IPS-15b (cell line): ENCODE data around the gene RGS5.

Source experiments
- H3K27me3 ChIP-seq: one replicate; pipeline ENCODE4 v1.6.1; 2013; ENCODE audit warnings: low read length; ENCODE audit not compliant: control insufficient read depth, insufficient read depth
- H3K36me3 ChIP-seq: one replicate; pipeline ENCODE4 v1.6.1; 2013; ENCODE audit warnings: low read length; ENCODE audit not compliant: control insufficient read depth, insufficient read depth
- H3K4me1 ChIP-seq: one replicate; pipeline ENCODE4 v1.6.1; 2013; ENCODE audit warnings: mild to moderate bottlenecking, low read length; ENCODE audit not compliant: control insufficient read depth, insufficient read depth
- H3K4me3 ChIP-seq: one replicate; pipeline ENCODE4 v1.5.1; 2013; ENCODE audit warnings: low read depth, low read length
- H3K9ac ChIP-seq: one replicate; pipeline ENCODE4 v1.6.1; 2013; ENCODE audit warnings: low read depth, mild to moderate bottlenecking, low read length
- H3K9me3 ChIP-seq: one replicate; pipeline ENCODE4 v1.6.1; 2013; ENCODE audit warnings: mild to moderate bottlenecking, low read length; ENCODE audit not compliant: control insufficient read depth, insufficient read depth

The RGS5 gene

DNA sequence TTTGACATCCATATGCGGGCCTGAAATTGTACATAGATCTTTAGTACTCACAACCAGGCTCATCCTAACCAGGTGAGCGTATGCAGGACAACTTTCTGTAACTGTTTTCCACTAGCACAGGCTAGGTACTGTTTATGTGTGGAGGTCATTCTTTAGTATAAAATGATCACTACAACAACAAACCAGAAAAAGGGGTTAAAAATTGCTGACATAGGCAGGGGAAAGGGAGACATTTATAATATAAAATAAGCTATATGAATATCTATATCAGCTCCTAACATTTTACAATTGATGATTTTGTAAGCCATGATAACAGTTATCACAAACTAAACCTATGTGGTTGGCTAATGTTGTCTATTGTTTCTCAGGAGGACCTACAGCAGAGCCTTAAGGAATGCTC is 37.6 kb downstream of the RGS5 start:
- H3K27me3 ChIP-seq: no peaks in the 10 kb centered on the region
- no peak overlapping the region for H3K4me3 ChIP-seq
- peaks cover 3% of the 10 kb centered on the region for H3K4me1 ChIP-seq

DNA sequence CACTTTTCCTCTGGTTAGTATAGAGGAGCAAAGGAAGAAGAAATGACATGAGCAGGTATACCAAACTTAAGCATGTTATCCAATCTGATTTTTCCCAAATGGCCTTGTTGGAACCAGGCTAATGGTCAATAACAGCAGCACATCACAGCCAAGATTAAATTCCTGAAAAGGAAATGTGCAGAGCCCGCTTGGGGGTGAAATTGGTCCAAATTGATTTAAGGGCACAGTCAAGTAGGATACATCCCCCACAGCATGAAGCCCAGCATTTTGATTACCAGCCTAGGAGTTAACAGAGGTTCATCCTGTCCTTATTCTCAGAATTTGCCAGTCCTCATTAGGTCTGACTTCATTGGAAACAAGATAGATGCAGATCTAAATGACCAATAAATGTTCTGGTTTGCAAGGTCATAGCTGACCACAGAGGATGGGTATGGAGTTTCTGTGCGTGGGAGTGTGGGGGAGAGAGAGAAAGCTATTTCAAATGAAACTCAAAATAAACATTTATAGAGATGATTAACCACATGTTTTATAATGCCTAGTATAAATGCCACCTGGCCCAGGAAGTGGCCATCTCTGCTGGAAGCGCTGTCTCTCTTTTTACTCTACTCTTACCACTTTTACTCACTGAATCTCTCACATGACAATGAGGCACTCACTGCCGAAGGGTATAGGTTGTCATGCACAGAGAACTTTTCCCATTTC is 38.7 kb downstream of the RGS5 start:
- Histone ChIP-seq H3K9ac (no peak overlapping the region), H3K36me3 (no peaks in the 10 kb centered on the region), H3K27me3 (no peaks in the 10 kb centered on the region), H3K9me3 (no peaks in the 10 kb centered on the region), H3K4me3 (no peak overlapping the region), H3K4me1 (peaks cover 3% of the 10 kb centered on the region)

More for the DNA sequence above, 37.6 kb downstream of the RGS5 start:
- H3K9ac ChIP-seq: no peak overlapping the region
- H3K9me3 ChIP-seq: no peaks in the 10 kb centered on the region
- no peaks in the 10 kb centered on the region for H3K36me3 ChIP-seq

DNA sequence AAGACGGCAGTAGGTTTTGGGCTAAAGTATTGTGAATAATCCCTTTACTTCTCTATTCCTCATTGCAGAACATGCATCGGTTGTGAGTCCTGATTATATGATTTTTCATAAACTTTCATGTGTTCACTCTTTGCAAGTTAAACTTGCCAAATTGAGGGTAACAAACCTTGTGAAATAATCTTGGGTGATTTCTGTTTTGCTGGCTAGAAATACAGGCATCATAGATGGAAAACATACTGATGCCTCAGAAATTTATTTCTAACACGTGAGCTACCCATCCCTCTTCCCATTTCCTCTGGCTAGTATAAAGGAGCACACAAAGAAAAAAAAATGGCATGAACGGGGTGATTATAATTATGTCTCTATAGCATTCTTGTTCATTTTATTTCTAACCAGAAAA is 39.6 kb downstream of the RGS5 start:
- Histone ChIP-seq H3K9ac (no peak overlapping the region), H3K27me3 (no peaks in the 10 kb centered on the region), H3K4me1 (peaks cover 3% of the 10 kb centered on the region)

DNA sequence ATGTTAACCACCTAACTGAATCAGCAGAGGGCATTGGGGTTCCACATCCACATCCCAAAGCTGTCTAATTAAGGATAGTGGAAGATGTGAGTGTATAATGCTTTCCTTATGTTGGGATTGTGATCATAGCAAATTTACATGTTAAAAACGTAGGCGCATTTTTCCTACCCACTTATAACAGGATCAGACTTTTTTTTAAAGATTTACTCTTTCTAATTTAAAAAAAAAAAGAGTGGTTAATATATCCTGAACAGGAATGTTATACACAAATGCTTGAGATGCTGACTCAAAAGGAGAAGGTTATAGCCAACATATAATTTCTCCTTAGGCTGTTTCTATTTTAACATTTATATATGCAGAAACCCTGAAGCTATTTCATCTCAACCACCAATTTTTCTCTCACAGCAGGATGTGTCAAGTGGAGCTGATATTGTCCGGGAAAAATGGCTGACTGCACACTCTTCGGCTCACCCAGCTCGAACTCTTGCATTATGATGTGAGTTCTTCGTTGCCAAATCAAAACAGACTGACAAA is 40.3 kb downstream of the RGS5 start:
- Histone ChIP-seq H3K4me3 (no peak overlapping the region), H3K27me3 (no peaks in the 10 kb centered on the region), H3K36me3 (no peaks in the 10 kb centered on the region), H3K4me1 (peaks cover 3% of the 10 kb centered on the region), H3K9me3 (no peaks in the 10 kb centered on the region), H3K9ac (no peak overlapping the region)

More for the DNA sequence above, 39.6 kb downstream of the RGS5 start:
- no peaks in the 10 kb centered on the region for H3K36me3 ChIP-seq
- no peaks in the 10 kb centered on the region for H3K9me3 ChIP-seq
- no peak overlapping the region for H3K4me3 ChIP-seq

DNA sequence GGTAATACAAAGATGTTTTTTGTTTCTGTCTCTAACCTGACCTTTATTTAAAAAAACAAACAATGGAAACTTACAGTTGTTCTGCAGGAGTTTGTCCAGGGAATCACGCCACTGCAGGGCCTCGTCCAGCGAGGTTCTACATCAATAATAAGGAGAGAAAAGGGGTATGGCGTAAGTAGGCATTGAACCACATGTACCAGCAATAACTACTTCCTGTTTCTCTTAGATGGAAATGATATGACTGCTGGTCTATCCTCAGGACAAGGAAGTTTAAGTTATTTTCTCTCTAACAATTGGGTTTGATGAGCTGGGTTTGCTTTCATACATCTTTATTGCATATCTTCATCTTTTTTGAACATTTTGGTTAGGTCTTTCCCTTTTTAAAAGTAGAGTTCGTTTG is 40.9 kb downstream of the RGS5 start:
- peaks cover 3% of the 10 kb centered on the region for H3K4me1 ChIP-seq
- no peak overlapping the region for H3K9ac ChIP-seq
- H3K27me3 ChIP-seq: no peaks in the 10 kb centered on the region
- no peaks in the 10 kb centered on the region for H3K9me3 ChIP-seq
- H3K4me3 ChIP-seq: no peak overlapping the region
- no peaks in the 10 kb centered on the region for H3K36me3 ChIP-seq

DNA sequence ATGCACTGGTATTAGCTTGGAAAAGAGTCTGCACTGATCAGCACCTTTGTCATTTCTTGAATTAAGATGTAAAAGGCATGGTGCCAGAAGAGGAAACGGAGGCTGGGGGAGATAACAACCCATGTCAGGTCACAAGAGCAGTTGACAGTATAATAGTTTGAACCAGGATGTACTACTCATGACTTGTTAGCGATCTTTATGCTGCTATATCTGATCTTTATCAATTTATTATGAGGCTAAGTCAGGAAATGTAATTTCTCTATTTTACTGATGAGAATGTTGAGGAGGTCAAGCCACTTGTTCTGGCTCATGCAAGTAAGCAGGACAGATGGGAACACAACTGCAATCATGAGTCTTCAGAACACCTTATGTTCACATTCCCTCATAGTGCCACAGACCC is 41.4 kb downstream of the RGS5 start:
- peaks cover under 1% of the 10 kb centered on the region for H3K4me1 ChIP-seq
- H3K9me3 ChIP-seq: no peaks in the 10 kb centered on the region
- no peaks in the 10 kb centered on the region for H3K27me3 ChIP-seq
- no peaks in the 10 kb centered on the region for H3K36me3 ChIP-seq
- no peak overlapping the region for H3K4me3 ChIP-seq
- H3K9ac ChIP-seq: no peak overlapping the region

DNA sequence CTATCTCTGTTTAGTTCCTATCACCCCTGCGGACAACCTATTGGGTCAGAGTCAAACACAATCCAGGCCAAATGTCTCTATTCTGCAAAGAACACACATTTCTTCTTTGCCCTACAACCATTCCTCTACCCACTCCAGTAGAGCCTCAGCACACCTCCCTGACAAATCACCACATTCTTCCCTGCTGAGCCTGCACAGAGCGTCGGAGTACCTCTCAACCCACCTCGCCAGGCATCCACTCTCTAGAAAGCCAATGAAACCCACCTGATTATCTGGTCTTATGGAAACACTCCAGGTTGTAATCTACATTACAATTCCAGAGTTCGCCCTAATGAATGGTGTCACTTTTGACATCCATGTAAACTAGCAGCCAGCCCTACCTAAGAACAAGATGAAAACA is 47.1 kb downstream of the RGS5 start:
- H3K36me3 ChIP-seq: no peaks in the 10 kb centered on the region
- H3K4me3 ChIP-seq: no peak overlapping the region
- H3K9me3 ChIP-seq: no peaks in the 10 kb centered on the region

DNA sequence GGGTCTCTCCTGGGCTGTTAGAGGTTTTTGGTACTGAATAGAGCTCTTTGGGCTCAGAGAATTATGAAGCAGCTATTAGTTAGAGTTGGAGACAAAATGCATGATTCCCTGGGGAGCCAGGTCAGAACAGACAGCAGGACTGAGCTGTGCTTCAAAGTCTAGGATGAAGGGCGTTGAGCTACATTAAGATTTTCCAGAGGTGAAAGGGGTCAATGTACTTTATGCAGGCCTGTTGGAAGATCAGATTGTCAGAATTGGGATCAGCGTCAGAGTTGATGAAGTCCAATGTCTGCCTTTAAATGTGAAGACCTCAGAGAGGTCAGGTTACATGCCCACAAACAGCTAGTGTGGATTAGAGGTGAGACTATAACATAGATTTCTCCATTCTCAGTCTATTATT is 53.8 kb downstream of the RGS5 start:
- no peaks in the 10 kb centered on the region for H3K9me3 ChIP-seq
- H3K36me3 ChIP-seq: no peaks in the 10 kb centered on the region
- no peak overlapping the region for H3K4me3 ChIP-seq
- no peaks in the 10 kb centered on the region for H3K4me1 ChIP-seq
- no peaks in the 10 kb centered on the region for H3K27me3 ChIP-seq
- H3K9ac ChIP-seq: no peak overlapping the region

More for the DNA sequence above, 47.1 kb downstream of the RGS5 start:
- no peaks in the 10 kb centered on the region for H3K27me3 ChIP-seq
- no peak overlapping the region for H3K9ac ChIP-seq
- peaks cover 8% of the 10 kb centered on the region for H3K4me1 ChIP-seq

DNA sequence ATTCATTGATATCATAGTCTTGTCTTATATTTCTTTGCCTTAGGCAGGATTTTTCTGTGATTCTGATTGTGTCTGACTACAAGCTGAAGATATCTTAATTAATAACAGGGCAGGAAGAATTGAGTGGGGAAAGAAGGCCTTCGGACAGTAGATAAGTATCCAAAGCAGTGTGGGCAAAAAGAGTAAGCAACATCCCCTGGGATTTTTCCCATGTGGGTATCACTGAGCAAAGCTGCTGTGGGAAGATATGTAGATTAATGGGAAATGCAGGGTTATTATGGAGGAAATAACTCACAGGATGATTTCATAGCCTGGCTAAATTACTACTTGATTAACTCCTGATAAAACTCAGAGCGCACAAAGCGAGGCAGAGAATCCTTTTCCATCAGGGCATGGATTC is 55.7 kb downstream of the RGS5 start:
- H3K9ac ChIP-seq: no peak overlapping the region
- H3K27me3 ChIP-seq: no peaks in the 10 kb centered on the region
- H3K4me3 ChIP-seq: no peak overlapping the region
- H3K36me3 ChIP-seq: no peaks in the 10 kb centered on the region
- H3K9me3 ChIP-seq: no peaks in the 10 kb centered on the region
- no peaks in the 10 kb centered on the region for H3K4me1 ChIP-seq

DNA sequence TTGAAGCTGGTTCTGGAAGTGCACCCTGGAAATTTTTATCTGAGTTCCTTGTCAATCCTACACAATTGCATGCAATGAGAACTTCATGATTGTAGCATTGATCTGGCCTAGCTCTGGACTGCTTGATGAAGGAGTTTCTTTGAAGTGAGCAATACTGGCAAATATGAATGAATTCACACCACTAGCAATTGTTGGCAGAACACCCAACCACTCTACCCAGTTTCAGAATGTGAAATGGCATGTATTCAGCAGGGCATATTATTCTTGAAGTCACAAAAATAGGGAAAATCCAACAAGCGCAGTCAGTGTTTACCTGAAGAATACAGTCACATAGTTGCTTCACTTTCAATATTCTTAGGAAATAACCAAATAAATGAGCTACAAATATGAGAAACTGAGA is 57.3 kb downstream of the RGS5 start:
- H3K9ac ChIP-seq: no peak overlapping the region
- no peaks in the 10 kb centered on the region for H3K36me3 ChIP-seq
- no peaks in the 10 kb centered on the region for H3K4me1 ChIP-seq
- no peak overlapping the region for H3K4me3 ChIP-seq
- no peaks in the 10 kb centered on the region for H3K9me3 ChIP-seq
- H3K27me3 ChIP-seq: no peaks in the 10 kb centered on the region

DNA sequence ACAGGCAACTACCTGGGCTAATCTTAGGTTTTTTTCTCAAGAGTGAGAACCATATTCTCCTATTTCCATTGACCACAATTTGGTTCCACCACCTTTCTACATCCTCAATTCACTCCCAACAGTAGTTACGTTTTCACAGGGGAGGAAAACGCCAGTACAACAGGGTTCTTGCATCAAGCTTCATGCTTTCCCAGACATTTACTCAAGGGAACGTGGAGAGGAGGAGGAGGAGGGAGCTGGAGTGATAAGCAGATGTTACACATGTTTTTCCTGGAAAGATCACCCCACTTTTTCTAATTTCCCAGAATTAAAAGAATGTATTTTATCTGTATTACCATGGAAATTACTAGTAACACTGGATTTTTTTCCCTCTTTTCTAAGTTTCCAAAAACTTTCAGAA is 58.3 kb downstream of the RGS5 start:
- Histone ChIP-seq H3K4me1 (no peaks in the 10 kb centered on the region), H3K36me3 (no peaks in the 10 kb centered on the region), H3K27me3 (no peaks in the 10 kb centered on the region), H3K9ac (no peak overlapping the region), H3K4me3 (no peak overlapping the region), H3K9me3 (no peaks in the 10 kb centered on the region)

DNA sequence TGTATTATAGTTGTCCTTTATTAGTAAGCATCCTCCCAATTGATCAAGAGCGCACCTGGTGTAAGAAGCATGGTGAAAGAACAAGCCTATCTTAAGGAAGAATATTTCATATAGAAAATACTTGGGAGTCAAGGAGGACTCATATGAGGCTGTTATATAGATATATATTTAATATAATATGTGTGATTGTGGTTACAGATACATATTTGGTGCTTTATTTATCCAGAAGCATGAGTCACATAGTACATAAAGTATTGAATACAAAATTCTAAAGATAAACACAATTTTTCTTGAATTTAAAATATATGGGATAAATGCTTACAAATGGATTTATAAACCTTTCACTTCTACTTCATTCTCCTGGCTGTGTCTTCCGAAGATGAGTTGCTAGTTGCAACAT is 60.6 kb downstream of the RGS5 start:
- Histone ChIP-seq H3K4me3 (no peak overlapping the region), H3K9ac (no peak overlapping the region), H3K9me3 (no peaks in the 10 kb centered on the region), H3K4me1 (no peaks in the 10 kb centered on the region), H3K36me3 (no peaks in the 10 kb centered on the region), H3K27me3 (no peaks in the 10 kb centered on the region)
